Measurements from ENCODE around the gene AGR3. TPM values are rescaled to one million over a fixed set of nuclear protein-coding genes. Genes with fewer than 3 reads are reported as not detected.

The AGR3 gene
- total and polyA plus RNA-seq, 8 donors, result 14.2 to 74.0 (median 24.2) TPM; not detected in 3

DNA sequence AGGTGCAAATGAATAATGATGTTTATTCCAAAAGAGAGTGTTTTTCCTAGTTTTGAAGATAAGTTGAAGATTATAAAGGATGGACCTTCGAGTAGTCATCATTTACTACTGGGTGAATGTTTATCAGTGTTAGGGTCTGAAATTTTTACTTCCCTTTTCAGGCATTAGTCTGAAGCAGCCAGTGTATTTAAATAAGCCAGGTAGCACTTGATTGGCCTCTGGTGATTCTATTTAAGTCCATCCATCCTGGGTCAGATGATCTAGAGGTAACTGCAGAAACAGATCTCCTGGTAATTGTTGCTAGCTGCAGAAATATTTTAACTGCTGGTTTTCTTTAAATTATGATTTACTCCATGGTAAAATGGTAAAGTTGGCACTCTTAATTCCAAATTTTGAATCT lies 42.9 kb downstream of the AGR3 start:
- intact Hi-C loops (cut with DNase I; ENCODE audit: low total_unique reads), result no loop called here
- TF ChIP-seq EP300 (IDR thresholded peaks at IDR 0.05), result no peak
- TF ChIP-seq POLR2A (IDR thresholded peaks at IDR 0.05), result no peak
- TF ChIP-seq POLR2AphosphoS5 (IDR thresholded peaks at IDR 0.05), result no peak
- TF ChIP-seq, protein P1, sequence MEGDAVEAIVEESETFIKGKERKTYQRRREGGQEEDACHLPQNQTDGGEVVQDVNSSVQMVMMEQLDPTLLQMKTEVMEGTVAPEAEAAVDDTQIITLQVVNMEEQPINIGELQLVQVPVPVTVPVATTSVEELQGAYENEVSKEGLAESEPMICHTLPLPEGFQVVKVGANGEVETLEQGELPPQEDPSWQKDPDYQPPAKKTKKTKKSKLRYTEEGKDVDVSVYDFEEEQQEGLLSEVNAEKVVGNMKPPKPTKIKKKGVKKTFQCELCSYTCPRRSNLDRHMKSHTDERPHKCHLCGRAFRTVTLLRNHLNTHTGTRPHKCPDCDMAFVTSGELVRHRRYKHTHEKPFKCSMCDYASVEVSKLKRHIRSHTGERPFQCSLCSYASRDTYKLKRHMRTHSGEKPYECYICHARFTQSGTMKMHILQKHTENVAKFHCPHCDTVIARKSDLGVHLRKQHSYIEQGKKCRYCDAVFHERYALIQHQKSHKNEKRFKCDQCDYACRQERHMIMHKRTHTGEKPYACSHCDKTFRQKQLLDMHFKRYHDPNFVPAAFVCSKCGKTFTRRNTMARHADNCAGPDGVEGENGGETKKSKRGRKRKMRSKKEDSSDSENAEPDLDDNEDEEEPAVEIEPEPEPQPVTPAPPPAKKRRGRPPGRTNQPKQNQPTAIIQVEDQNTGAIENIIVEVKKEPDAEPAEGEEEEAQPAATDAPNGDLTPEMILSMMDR (IDR thresholded peaks at IDR 0.05), result no peak
- H3K27ac ChIP-seq, result no peak overlapping the region
- H3K9me3 ChIP-seq, result no peaks in the 10 kb centered on the region
- WGBS, 5 donors, result 75 to 87% (median 85%) methylated on average over 1 of the region's 1 CpG
- no peak overlapping the region for H3K4me3 ChIP-seq
- no peaks in the 10 kb centered on the region for H3K4me1 ChIP-seq
- no peaks in the 10 kb centered on the region for H3K36me3 ChIP-seq
- DNase-seq, result no peak
- H3K27me3 ChIP-seq, result no peaks in the 10 kb centered on the region

DNA sequence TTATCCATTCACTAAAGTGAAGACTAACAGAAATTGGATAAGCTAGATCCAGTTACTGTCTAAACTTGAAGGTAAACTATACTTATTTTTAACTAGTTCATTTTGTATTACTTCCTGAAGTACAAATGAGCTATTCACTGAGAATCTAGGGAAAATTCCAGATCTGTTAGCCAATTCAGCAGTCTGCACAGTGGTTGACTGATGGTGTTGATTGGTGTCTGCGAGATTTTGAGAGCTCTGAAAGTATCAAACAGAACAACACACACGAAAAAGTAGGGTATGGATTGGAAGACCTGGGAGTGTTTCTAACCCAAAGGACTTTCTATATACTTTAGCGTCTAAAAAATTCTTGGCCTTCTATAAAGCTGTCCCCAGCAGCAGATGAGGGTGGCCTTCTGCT lies 43.4 kb downstream of the AGR3 start:
- Histone ChIP-seq H3K4me1 (no peaks in the 10 kb centered on the region), H3K27ac (no peak overlapping the region), H3K36me3 (no peaks in the 10 kb centered on the region), H3K4me3 (no peak overlapping the region), H3K9me3 (no peaks in the 10 kb centered on the region), H3K27me3 (no peaks in the 10 kb centered on the region)
- intact Hi-C loops (cut with DNase I; ENCODE audit: low total_unique reads), result no loop called here
- WGBS, 5 donors, result 52 to 71% (median 67%) methylated on average over 3 of the region's 3 CpGs
- no peak for TF ChIP-seq POLR2A (IDR thresholded peaks at IDR 0.05)
- TF ChIP-seq, protein P1 (IDR thresholded peaks at IDR 0.05), result no peak
- TF ChIP-seq POLR2AphosphoS5 (IDR thresholded peaks at IDR 0.05), result no peak
- no peak for TF ChIP-seq EP300 (IDR thresholded peaks at IDR 0.05)
- DNase-seq, result no peak

DNA sequence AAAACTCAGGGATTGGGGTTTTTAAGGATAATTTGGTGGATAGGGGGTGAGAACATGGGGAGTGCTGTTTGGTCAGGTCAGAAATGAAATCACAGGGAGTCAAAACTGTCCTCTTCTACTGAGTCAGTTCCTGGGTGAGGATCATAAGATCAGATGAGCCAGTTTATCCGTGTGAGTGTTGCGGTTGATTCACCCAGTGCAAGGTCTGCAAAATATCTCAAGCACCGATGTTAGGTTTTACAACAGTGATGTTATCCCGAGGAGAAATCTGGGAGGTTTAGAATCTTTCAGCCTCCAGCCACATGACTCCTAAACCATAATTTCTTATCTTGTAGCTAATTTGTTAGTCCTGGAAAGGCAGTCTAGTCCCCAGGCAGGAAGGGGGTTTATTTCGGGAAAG lies 45.3 kb downstream of the AGR3 start:
- Histone ChIP-seq H3K27ac (no peak overlapping the region), H3K9me3 (no peaks in the 10 kb centered on the region), H3K36me3 (no peaks in the 10 kb centered on the region), H3K4me3 (no peak overlapping the region), H3K4me1 (no peaks in the 10 kb centered on the region), H3K27me3 (no peaks in the 10 kb centered on the region)
- 72 to 91% (median 78%) methylated on average over 5 of the region's 5 CpGs for WGBS, 5 donors
- intact Hi-C loops (cut with DNase I; ENCODE audit: low total_unique reads), result no loop called here
- no peak for DNase-seq
- TF ChIP-seq EP300 (IDR thresholded peaks at IDR 0.05) (no peak), POLR2AphosphoS5 (IDR thresholded peaks at IDR 0.05) (no peak), POLR2A (IDR thresholded peaks at IDR 0.05) (no peak)
- TF ChIP-seq, protein P1 (IDR thresholded peaks at IDR 0.05), result no peak

DNA sequence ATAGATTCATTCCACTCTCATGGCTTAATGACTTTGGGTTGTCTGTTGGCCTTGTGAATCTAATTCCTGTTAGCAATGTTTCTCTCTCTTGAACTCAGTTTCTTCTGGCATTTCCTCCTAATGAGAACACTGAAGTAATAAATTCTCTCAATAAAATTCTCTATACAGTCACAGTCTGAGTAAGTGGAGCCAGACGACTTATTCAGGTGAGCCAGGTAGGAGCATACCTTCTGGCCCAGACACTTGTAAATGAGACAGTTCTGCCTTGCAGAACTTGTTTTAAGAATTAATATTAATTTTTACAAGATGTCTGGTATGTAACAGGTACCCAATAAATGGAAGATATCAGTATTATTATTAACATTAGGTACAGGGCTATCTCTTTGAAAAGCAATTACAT lies 48.4 kb downstream of the AGR3 start:
- Histone ChIP-seq H3K36me3 (no peaks in the 10 kb centered on the region), H3K4me3 (no peak overlapping the region), H3K27me3 (no peaks in the 10 kb centered on the region), H3K9me3 (no peaks in the 10 kb centered on the region), H3K27ac (no peak overlapping the region), H3K4me1 (no peaks in the 10 kb centered on the region)
- intact Hi-C loops (cut with DNase I; ENCODE audit: low total_unique reads), result no loop called here
- TF ChIP-seq POLR2AphosphoS5 (IDR thresholded peaks at IDR 0.05), result no peak
- TF ChIP-seq, protein P1 (IDR thresholded peaks at IDR 0.05), result no peak
- TF ChIP-seq EP300 (IDR thresholded peaks at IDR 0.05), result no peak
- TF ChIP-seq POLR2A (IDR thresholded peaks at IDR 0.05), result no peak
- no peak for DNase-seq
- 79 to 100% (median 90%) methylated on average over 1 of the region's 1 CpG for WGBS, 5 donors

All from stomach (tissue), 9 donors.